ENCODE measurements around the gene GRWD1. TPM values are rescaled to one million over a fixed set of nuclear protein-coding genes. Genes with fewer than 3 reads are reported as not detected.

Gene GRWD1
- total and polyA plus RNA-seq, 2 of the 4 experiments (the other 2 are of a cell fraction): 22.0 to 22.5 TPM

DNA sequence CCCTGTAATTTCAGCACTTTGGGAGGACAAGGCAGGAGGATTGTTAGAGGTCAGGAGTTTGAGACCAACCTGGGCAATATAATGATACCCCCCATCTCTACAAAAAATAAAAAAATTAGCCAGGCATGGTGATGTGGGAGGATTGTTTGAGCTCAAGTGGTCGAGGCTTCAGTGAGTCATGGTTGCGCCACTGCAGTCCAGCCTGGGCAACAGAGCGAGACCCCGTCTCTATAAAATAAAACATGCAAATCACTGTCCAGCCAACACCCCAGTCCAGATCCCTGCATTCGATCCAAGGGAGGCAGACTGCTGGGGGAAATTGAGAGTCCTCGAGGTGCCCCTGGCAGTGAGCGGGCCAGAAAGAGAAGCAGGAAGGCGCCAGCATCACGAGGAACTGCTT, 30.4 kb downstream of the GRWD1 start:
- peaks cover 11% of the 10 kb centered on the region for H3K9me1 ChIP-seq (ENCODE audit: insufficient read depth, low read length)
- H2BK5ac ChIP-seq (ENCODE audit: low read depth, low read length, poor library complexity, severe bottlenecking): no peak overlapping the region
- no peak overlapping the region for H3K4ac ChIP-seq (ENCODE audit: low read depth, low read length)
- dilution Hi-C loops (cut with HindIII; ENCODE audit: low sequenced_read_pairs, unreplicated experiment): no loop called here
- no peak overlapping the region for H4K8ac ChIP-seq (ENCODE audit: low read depth in 2 of 2, low read length in 2 of 2)
- H3K4me3 ChIP-seq (ENCODE audit: insufficient read depth, low read depth, low read length): no peak overlapping the region
- no peak overlapping the region for H2BK15ac ChIP-seq (ENCODE audit: low read depth, low read length)
- no peak overlapping the region for H4K5ac ChIP-seq (ENCODE audit: low read depth, low read length)
- ChIA-PET POLR2A (ENCODE audit: unreplicated experiment) (no interaction called here), CTCF (no interaction called here)
- no peak overlapping the region for H2AK9ac ChIP-seq (replicated peaks; ENCODE audit: low read depth, low read length, poor library complexity)
- H2BK120ac ChIP-seq (ENCODE audit: low read depth, low read length): no peak overlapping the region
- 90% methylated on average over 4 of the region's 9 CpGs; no CpG with 5 or more reads in 1 of the 2 experiments for whole genome bisulfite sequencing, 2 experiments (ENCODE audit: extremely low coverage in 2 of 2, insufficient read length in 1 of 2)
- peaks cover 76% of the 10 kb centered on the region for H3K36me3 ChIP-seq (ENCODE audit: control insufficient read depth, insufficient read depth, low read length)
- no TSS peak for BruUV-seq (replicated peaks)
- no peak overlapping the region for H2AFZ ChIP-seq (replicated peaks; ENCODE audit: low read length, poor library complexity)
- H4K20me1 ChIP-seq (ENCODE audit: insufficient read depth, low read length): peaks cover 51% of the 10 kb centered on the region
- H3K27me3 ChIP-seq (ENCODE audit: control insufficient read depth, insufficient read depth, low read length): no peaks in the 10 kb centered on the region
- no peak overlapping the region for H2AK5ac ChIP-seq (ENCODE audit: low read depth, low read length)
- H3K9ac ChIP-seq (ENCODE audit: low read depth, low read length): no peak overlapping the region
- no peak overlapping the region for H2BK20ac ChIP-seq (ENCODE audit: low read depth, low read length)
- intact Hi-C loops (cut with micrococcal nuclease): no loop called here
- H3K4me2 ChIP-seq (ENCODE audit: low read depth, low read length): no peak overlapping the region
- H4K91ac ChIP-seq (ENCODE audit: insufficient read depth, low read depth, low read length): no peak overlapping the region
- H3K56ac ChIP-seq (ENCODE audit: extremely low read depth, insufficient read depth, low read length): no peak overlapping the region
- H3K79me1 ChIP-seq (ENCODE audit: low read depth in 1 of 2, low read length in 2 of 2): peaks cover 12 to 55% of the 10 kb centered on the region in 2 experiments
- no peak overlapping the region for H3K27ac ChIP-seq (ENCODE audit: insufficient read depth, low read length)
- H3K23ac ChIP-seq (ENCODE audit: low read depth, low read length): no peak overlapping the region
- H3K14ac ChIP-seq (replicated peaks; ENCODE audit: low read depth, low read length): no peak overlapping the region
- ATAC-seq (ENCODE audit: low read depth) (no peak), DNase-seq (no peak)
- in situ Hi-C loops (cut with MboI; ENCODE audit: low sequenced_read_pairs): no loop called here
- no peak overlapping the region for H3K18ac ChIP-seq (ENCODE audit: low read depth, low read length)
- peaks cover 6% of the 10 kb centered on the region; the same call in 1 of the 2 replicates for H3K4me1 ChIP-seq (ENCODE audit: control insufficient read depth, insufficient read depth, low read length)
- H3K9me3 ChIP-seq (ENCODE audit: control insufficient read depth, insufficient read depth, low read length): no peaks in the 10 kb centered on the region
- no peak for TF ChIP-seq POLR2A (IDR thresholded peaks at IDR 0.05; ENCODE audit: low read depth, low read length)
- peak; percentile 61 for TF ChIP-seq CEBPB (IDR thresholded peaks at IDR 0.05; ENCODE audit: low read depth, low read length)
